K562 (cell line): ENCODE data around the gene GOLGB1.

Experiments
- CBX5 ChIP-seq: IDR thresholded peaks from 2 replicates; pipeline ENCODE4 v1.6.1; 2014; ENCODE audit warnings: low read depth, borderline replicate concordance
- TEAD2 ChIP-seq: fragments of 450-650 bp; IDR thresholded peaks from 2 replicates; pipeline ENCODE4 v1.6.1; 2016; ENCODE audit warnings: missing genetic modification characterization, control low read depth, missing compliant biosample characterization
- ZNF146 ChIP-seq: IDR thresholded peaks from one replicate; pipeline ENCODE4 v1.6.1; 2018; ENCODE audit warnings: missing compliant biosample characterization; ENCODE audit not compliant: unreplicated experiment
- ZNF282 ChIP-seq: sonication (generic); formaldehyde crosslinking; IDR thresholded peaks from 2 replicates; pipeline ENCODE4 v1.8.1; 2023; ENCODE audit warnings: missing genetic modification reagents
- ZNF57 ChIP-seq: fragments of 450-650 bp; formaldehyde crosslinking; IDR thresholded peaks from 2 replicates; pipeline ENCODE4 v1.4.0; 2020; ENCODE audit warnings: mild to moderate bottlenecking, moderate library complexity
- TF ChIP-seq, protein P1 (sequence below), 2 experiments: fragments of 450-650 bp; conservative IDR thresholded peaks; 2 replicates each; pipeline ENCODE4 v1.6.1; 2017; ENCODE audit warnings: mild to moderate bottlenecking in 2 of 2, moderate library complexity in 2 of 2
- TF ChIP-seq, protein P2 (sequence below): sonication (generic); formaldehyde crosslinking; IDR thresholded peaks from 2 replicates; pipeline ENCODE4 v1.8.0; 2022; ENCODE audit warnings: mild to moderate bottlenecking, missing genetic modification reagents

DNA sequence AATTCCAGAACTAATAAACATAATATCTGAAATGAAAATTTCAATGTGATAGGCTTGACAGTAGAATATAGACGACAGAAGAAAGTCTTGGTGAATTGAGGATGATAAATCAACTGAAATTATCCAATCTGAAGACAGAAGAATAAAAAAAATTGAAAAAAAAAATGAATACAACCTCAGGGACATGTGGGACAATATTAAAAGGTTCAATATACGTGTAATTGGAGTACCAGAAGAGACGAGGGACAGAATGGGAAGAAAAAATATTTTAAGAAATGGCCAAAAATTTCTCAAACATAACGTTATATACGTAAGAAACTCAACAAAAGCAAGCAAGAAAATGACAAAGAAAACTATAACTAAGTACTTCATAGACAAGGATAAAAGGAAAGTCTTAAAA lies 45.6 kb downstream of the GOLGB1 start:
- no peak for TF ChIP-seq ZNF146 (CRISPR knock-in tag)
- no peak for TF ChIP-seq ZNF282
- TF ChIP-seq CBX5: no peak
- TF ChIP-seq ZNF57: no peak
- TF ChIP-seq, protein P1, sequence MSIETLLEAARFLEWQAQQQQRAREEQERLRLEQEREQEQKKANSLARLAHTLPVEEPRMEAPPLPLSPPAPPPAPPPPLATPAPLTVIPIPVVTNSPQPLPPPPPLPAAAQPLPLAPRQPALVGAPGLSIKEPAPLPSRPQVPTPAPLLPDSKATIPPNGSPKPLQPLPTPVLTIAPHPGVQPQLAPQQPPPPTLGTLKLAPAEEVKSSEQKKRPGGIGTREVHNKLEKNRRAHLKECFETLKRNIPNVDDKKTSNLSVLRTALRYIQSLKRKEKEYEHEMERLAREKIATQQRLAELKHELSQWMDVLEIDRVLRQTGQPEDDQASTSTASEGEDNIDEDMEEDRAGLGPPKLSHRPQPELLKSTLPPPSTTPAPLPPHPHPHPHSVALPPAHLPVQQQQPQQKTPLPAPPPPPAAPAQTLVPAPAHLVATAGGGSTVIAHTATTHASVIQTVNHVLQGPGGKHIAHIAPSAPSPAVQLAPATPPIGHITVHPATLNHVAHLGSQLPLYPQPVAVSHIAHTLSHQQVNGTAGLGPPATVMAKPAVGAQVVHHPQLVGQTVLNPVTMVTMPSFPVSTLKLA (conservative IDR thresholded peaks at IDR 0.05): no peak
- no peak for TF ChIP-seq TEAD2 (tag)
- TF ChIP-seq, protein P2, sequence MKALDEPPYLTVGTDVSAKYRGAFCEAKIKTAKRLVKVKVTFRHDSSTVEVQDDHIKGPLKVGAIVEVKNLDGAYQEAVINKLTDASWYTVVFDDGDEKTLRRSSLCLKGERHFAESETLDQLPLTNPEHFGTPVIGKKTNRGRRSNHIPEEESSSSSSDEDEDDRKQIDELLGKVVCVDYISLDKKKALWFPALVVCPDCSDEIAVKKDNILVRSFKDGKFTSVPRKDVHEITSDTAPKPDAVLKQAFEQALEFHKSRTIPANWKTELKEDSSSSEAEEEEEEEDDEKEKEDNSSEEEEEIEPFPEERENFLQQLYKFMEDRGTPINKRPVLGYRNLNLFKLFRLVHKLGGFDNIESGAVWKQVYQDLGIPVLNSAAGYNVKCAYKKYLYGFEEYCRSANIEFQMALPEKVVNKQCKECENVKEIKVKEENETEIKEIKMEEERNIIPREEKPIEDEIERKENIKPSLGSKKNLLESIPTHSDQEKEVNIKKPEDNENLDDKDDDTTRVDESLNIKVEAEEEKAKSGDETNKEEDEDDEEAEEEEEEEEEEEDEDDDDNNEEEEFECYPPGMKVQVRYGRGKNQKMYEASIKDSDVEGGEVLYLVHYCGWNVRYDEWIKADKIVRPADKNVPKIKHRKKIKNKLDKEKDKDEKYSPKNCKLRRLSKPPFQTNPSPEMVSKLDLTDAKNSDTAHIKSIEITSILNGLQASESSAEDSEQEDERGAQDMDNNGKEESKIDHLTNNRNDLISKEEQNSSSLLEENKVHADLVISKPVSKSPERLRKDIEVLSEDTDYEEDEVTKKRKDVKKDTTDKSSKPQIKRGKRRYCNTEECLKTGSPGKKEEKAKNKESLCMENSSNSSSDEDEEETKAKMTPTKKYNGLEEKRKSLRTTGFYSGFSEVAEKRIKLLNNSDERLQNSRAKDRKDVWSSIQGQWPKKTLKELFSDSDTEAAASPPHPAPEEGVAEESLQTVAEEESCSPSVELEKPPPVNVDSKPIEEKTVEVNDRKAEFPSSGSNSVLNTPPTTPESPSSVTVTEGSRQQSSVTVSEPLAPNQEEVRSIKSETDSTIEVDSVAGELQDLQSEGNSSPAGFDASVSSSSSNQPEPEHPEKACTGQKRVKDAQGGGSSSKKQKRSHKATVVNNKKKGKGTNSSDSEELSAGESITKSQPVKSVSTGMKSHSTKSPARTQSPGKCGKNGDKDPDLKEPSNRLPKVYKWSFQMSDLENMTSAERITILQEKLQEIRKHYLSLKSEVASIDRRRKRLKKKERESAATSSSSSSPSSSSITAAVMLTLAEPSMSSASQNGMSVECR (CRISPR knock-in tag): no peak
